Retinal pigment epithelial cell (primary cell): ENCODE data around the gene CEBPG.

ENCODE experiments used
- DNase-seq: peaks from one replicate; pipeline ENCODE4 v3.0.0-alpha.2; 2010; ENCODE audit warnings: low read depth
- H3K4me3 ChIP-seq: 2 replicates; pipeline ENCODE4 v1.5.1; 2011; ENCODE audit warnings: mild to moderate bottlenecking, low read length, control low read depth, moderate library complexity
- CTCF ChIP-seq: conservative IDR thresholded peaks from 2 replicates; pipeline ENCODE4 v1.5.1; 2011; ENCODE audit warnings: low read depth, low read length, control low read depth, inconsistent platforms

The CEBPG gene

GRCh38 chr19:33375156-33375836, 1.8 kb downstream of the CEBPG start:
- no peak overlapping the region for H3K4me3 ChIP-seq
- no peak for DNase-seq

GRCh38 chr19:33375837-33376159, 2.3 kb downstream of the CEBPG start:
- no peak for TF ChIP-seq CTCF
- no peak overlapping the region for H3K4me3 ChIP-seq
- no peak for DNase-seq

More at GRCh38 chr19:33375156-33375836, 1.8 kb downstream of the CEBPG start:
- TF ChIP-seq CTCF: no peak

- TF ChIP-seq CTCF: no peak
- DNase-seq: no peak
These were observed 2.9 kb downstream of the CEBPG start for GRCh38 chr19:33376423-33376822.

GRCh38 chr19:33376941-33377557, 3.5 kb downstream of the CEBPG start:
- H3K4me3 ChIP-seq: no peak overlapping the region
- no peak for TF ChIP-seq CTCF
- DNase-seq: no peak

More at GRCh38 chr19:33376423-33376822, 2.9 kb downstream of the CEBPG start:
- no peak overlapping the region for H3K4me3 ChIP-seq

GRCh38 chr19:33377586-33378475, 4.3 kb downstream of the CEBPG start:
- H3K4me3 ChIP-seq: no peak overlapping the region
- TF ChIP-seq CTCF: no peak
- no peak for DNase-seq

GRCh38 chr19:33379151-33379829, 5.8 kb downstream of the CEBPG start:
- DNase-seq: no peak
- no peak overlapping the region for H3K4me3 ChIP-seq
- TF ChIP-seq CTCF: no peak
